Calu3 (cell line): ENCODE measurements around the gene AZU1. TPM values are rescaled to one million over a fixed set of nuclear protein-coding genes. Genes with fewer than 3 reads are reported as not detected.

Experiments used
- BruUV-seq: library from RNA; stranded (reverse); fragments of 400-500 nt; replicated peaks from 2 replicates; lab custom pipeline; 2021; lab: Mats Ljungman, UMichigan
- CTCF ChIA-PET: fragments of 300-600 bp; sonication (Branson Sonifier 250); formaldehyde crosslinking; loops from one replicate; lab custom pipeline; 2022; ENCODE audit warnings: antibody characterized with exemption; lab: Charles Lee
- DNase-seq: peaks from one replicate; pipeline ENCODE4 v3.0.0; 2022
- H3K27ac Mint-ChIP-seq: one replicate; pipeline ENCODE4 v1.8.0; 2022; ENCODE audit warnings: mixed read lengths; ENCODE audit not compliant: unreplicated experiment
- H3K27me3 Mint-ChIP-seq: one replicate; pipeline ENCODE4 v1.8.0; 2022; ENCODE audit warnings: mixed read lengths; ENCODE audit not compliant: unreplicated experiment
- H3K36me3 Mint-ChIP-seq: one replicate; pipeline ENCODE4 v1.8.0; 2022; ENCODE audit warnings: mild to moderate bottlenecking, moderate library complexity, mixed read lengths; ENCODE audit not compliant: insufficient read depth, unreplicated experiment
- H3K4me1 Mint-ChIP-seq: one replicate; pipeline ENCODE4 v1.8.0; 2022; ENCODE audit warnings: mild to moderate bottlenecking, low read depth, mixed read lengths; ENCODE audit not compliant: unreplicated experiment
- H3K4me3 Mint-ChIP-seq: one replicate; pipeline ENCODE4 v1.8.0; 2022; ENCODE audit warnings: mild to moderate bottlenecking, low read depth, moderate library complexity, mixed read lengths; ENCODE audit not compliant: unreplicated experiment
- H3K9me3 Mint-ChIP-seq: one replicate; pipeline ENCODE4 v1.8.0; 2022; ENCODE audit warnings: low read depth, mixed read lengths; ENCODE audit not compliant: unreplicated experiment
- intact Hi-C: fragments of 100-400 bp; cut with micrococcal nuclease; formaldehyde crosslinking; loops from one replicate; pipeline ENCODE4 v1.10.0; 2022; ENCODE audit not compliant: unreplicated experiment
- total RNA-seq: library from RNA; stranded (reverse); gene quantifications from 2 replicates; pipeline ENCODE4 v1.2.3, GENCODE V29; 2022
- TF ChIP-seq, protein P1 (sequence below): fragments of 200-600 bp; IDR thresholded peaks from one replicate; pipeline ENCODE4 v1.8.0; 2022; ENCODE audit warnings: antibody characterized with exemption; ENCODE audit not compliant: unreplicated experiment

Gene AZU1
- total RNA-seq, 1 experiment from 2014 or later: not detected

DNA sequence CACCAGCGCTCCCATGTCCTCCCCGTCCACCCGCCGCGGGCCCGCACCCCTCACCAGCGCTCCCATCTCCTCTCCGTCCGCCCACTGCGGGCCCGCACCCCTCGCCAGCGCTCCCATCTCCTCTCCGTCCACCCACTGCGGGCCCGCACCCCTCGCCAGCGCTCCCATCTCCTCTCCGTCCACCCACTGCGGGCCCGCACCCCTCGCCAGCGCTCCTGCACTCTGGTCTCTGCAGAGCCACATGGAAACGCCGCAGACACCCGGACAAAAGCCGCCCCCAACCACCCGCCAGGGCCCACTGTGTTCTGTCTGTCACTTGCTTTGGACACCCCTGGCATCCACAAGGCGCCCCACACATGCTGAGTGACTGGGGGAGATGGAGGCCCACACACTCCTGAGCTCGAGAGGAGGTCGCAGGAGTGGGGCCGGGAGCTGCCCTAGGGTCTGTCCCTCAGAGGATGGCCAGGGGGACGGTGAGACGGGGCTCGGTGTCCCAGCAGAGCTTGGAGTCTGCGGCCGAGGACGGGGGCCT is 39.2 kb downstream of the AZU1 start:
- CTCF ChIA-PET: interaction anchor here (0.6 kb wide), 1 partner anchor 154 kb away, joined by 5 read pairs; the partner anchor contains the start of gene TMEM259
- H3K4me1 Mint-ChIP-seq: no peaks in the 10 kb centered on the region
- H3K36me3 Mint-ChIP-seq: peaks cover 29% of the 10 kb centered on the region

GRCh38 chr19:867301-867793 is 39.7 kb downstream of the AZU1 start:
- DNase-seq: no peak
- Mint-ChIP-seq H3K27ac (no peak overlapping the region), H3K27me3 (no peaks in the 10 kb centered on the region), H3K4me3 (no peak overlapping the region), H3K9me3 (no peaks in the 10 kb centered on the region), H3K36me3 (peaks cover 33% of the 10 kb centered on the region), H3K4me1 (no peaks in the 10 kb centered on the region)
- intact Hi-C loops: no loop called here
- TF ChIP-seq, protein P1, sequence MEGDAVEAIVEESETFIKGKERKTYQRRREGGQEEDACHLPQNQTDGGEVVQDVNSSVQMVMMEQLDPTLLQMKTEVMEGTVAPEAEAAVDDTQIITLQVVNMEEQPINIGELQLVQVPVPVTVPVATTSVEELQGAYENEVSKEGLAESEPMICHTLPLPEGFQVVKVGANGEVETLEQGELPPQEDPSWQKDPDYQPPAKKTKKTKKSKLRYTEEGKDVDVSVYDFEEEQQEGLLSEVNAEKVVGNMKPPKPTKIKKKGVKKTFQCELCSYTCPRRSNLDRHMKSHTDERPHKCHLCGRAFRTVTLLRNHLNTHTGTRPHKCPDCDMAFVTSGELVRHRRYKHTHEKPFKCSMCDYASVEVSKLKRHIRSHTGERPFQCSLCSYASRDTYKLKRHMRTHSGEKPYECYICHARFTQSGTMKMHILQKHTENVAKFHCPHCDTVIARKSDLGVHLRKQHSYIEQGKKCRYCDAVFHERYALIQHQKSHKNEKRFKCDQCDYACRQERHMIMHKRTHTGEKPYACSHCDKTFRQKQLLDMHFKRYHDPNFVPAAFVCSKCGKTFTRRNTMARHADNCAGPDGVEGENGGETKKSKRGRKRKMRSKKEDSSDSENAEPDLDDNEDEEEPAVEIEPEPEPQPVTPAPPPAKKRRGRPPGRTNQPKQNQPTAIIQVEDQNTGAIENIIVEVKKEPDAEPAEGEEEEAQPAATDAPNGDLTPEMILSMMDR: no peak
- CTCF ChIA-PET: interaction anchor here (0.6 kb wide), 1 partner anchor 154 kb away, joined by 5 read pairs; the partner anchor contains the start of gene TMEM259
- no TSS peak for BruUV-seq

More for the DNA sequence above, 39.2 kb downstream of the AZU1 start:
- DNase-seq: no peak
- H3K27me3 Mint-ChIP-seq: no peaks in the 10 kb centered on the region
- no peak overlapping the region for H3K27ac Mint-ChIP-seq
- intact Hi-C loops: no loop called here
- no peak overlapping the region for H3K4me3 Mint-ChIP-seq
- TF ChIP-seq, protein P1: no peak
- H3K9me3 Mint-ChIP-seq: no peaks in the 10 kb centered on the region
- BruUV-seq: no TSS peak

DNA sequence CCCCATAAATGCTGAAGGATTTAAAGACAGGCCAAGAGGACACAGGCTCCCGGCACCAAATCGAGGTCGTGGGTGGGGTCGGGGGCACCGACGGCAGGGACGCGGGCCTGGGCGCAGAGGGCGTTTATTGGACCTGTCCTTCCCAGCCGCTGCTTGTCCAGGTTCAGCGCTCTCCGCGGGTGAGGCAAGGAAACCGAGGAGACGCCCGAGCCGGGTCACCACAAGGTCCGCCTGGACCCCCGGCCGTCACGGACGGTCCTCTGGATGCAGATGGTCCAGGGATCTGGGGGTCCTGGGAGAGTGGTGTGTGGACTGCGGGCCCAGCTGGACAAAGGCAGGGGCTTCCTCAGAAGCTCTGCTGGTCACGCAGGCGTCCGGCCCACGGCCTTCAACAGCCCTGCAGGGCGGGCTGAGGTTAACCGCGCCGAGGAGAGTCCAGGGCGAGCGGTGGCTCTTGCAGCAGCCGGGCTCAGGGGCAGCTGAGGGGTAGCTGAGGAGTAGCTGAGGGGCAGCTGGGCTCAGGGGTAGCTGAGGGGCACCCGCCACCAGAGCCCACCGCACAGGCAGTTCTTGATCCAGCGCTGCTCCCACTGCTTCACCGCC is 40.3 kb downstream of the AZU1 start:
- BruUV-seq: no TSS peak
- no peaks in the 10 kb centered on the region for H3K4me1 Mint-ChIP-seq
- H3K27me3 Mint-ChIP-seq: no peaks in the 10 kb centered on the region
- DNase-seq: no peak
- TF ChIP-seq, protein P1: no peak
- intact Hi-C loops: no loop called here
- CTCF ChIA-PET: no interaction called here
- no peak overlapping the region for H3K27ac Mint-ChIP-seq
- H3K36me3 Mint-ChIP-seq: peaks cover 39% of the 10 kb centered on the region
- no peak overlapping the region for H3K4me3 Mint-ChIP-seq
- no peaks in the 10 kb centered on the region for H3K9me3 Mint-ChIP-seq

GRCh38 chr19:868458-869244 is 41.0 kb downstream of the AZU1 start:
- BruUV-seq: no TSS peak
- intact Hi-C loops: no loop called here
- CTCF ChIA-PET: interaction anchor here (0.6 kb wide), 1 partner anchor 287 kb away, joined by 4 read pairs; no protein-coding TSS in a partner anchor

More at GRCh38 chr19:868458-869244, 41.0 kb downstream of the AZU1 start:
- H3K4me3 Mint-ChIP-seq: no peak overlapping the region
- TF ChIP-seq, protein P1: no peak
- peak overlapping the region; percentile 38 for H3K27ac Mint-ChIP-seq
- H3K36me3 Mint-ChIP-seq: peaks cover 39% of the 10 kb centered on the region
- no peaks in the 10 kb centered on the region for H3K4me1 Mint-ChIP-seq
- no peak for DNase-seq
- H3K9me3 Mint-ChIP-seq: no peaks in the 10 kb centered on the region
- no peaks in the 10 kb centered on the region for H3K27me3 Mint-ChIP-seq
